ENCODE results near the gene PIGZ. TPM values are rescaled to one million over a fixed set of nuclear protein-coding genes. Genes with fewer than 3 reads are reported as not detected.
A peak's percentile ranks its signal among the peaks of the same experiment; 100 is the strongest.

PIGZ gene
- total and polyA plus RNA-seq, 9 of the 15 experiments (the other 6 are each of a cell fraction or from before 2014, with no cell fraction given) = 0.15 to 1.8 (median 0.76) TPM

GRCh38 chr3:196968233-196969133 lies at the start of gene PIGZ (continued):
- TF ChIP-seq, protein P1, sequence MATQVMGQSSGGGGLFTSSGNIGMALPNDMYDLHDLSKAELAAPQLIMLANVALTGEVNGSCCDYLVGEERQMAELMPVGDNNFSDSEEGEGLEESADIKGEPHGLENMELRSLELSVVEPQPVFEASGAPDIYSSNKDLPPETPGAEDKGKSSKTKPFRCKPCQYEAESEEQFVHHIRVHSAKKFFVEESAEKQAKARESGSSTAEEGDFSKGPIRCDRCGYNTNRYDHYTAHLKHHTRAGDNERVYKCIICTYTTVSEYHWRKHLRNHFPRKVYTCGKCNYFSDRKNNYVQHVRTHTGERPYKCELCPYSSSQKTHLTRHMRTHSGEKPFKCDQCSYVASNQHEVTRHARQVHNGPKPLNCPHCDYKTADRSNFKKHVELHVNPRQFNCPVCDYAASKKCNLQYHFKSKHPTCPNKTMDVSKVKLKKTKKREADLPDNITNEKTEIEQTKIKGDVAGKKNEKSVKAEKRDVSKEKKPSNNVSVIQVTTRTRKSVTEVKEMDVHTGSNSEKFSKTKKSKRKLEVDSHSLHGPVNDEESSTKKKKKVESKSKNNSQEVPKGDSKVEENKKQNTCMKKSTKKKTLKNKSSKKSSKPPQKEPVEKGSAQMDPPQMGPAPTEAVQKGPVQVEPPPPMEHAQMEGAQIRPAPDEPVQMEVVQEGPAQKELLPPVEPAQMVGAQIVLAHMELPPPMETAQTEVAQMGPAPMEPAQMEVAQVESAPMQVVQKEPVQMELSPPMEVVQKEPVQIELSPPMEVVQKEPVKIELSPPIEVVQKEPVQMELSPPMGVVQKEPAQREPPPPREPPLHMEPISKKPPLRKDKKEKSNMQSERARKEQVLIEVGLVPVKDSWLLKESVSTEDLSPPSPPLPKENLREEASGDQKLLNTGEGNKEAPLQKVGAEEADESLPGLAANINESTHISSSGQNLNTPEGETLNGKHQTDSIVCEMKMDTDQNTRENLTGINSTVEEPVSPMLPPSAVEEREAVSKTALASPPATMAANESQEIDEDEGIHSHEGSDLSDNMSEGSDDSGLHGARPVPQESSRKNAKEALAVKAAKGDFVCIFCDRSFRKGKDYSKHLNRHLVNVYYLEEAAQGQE (IDR thresholded peaks at IDR 0.05; ENCODE audit: borderline replicate concordance) = 0 out of 2 replicates have a peak, but pooled peaks have one; percentile 8
- TF ChIP-seq, protein P1 (CRISPR knock-in tag; IDR thresholded peaks at IDR 0.05; ENCODE audit: low read depth) = no peak; the same call in 1 of the 2 replicates
- peak; percentile 83 for TF ChIP-seq ZFX (CRISPR knock-in tag; IDR thresholded peaks at IDR 0.05)
- TF ChIP-seq CEBPB (tag; IDR thresholded peaks at IDR 0.05) = no peak
- no peak for TF ChIP-seq NFATC3 (IDR thresholded peaks at IDR 0.05)
- TF ChIP-seq NONO (IDR thresholded peaks at IDR 0.05; ENCODE audit: low read depth in 2 of 2, low read length in 1 of 2) = peak; percentile 56 to 73; a peak in 3 of 4 replicates
